Measurements from ENCODE around the gene VWCE.

VWCE gene

GRCh38 chr11:61287338-61287977, 7.7 kb downstream of the VWCE start:
- DNase-seq (ENCODE audit: low read depth in 2 of 2, low spot score in 1 of 2): no peak

GRCh38 chr11:61283613-61284012, 11.5 kb downstream of the VWCE start:
- DNase-seq (ENCODE audit: low read depth in 2 of 2, low spot score in 1 of 2): no peak

GRCh38 chr11:61281581-61282250, 13.4 kb downstream of the VWCE start:
- no peak for DNase-seq (ENCODE audit: low read depth in 2 of 2, low spot score in 1 of 2)

GRCh38 chr11:61280883-61281580, 14.1 kb downstream of the VWCE start:
- no peak for DNase-seq (ENCODE audit: low read depth in 2 of 2, low spot score in 1 of 2)

GRCh38 chr11:61279934-61280659, 15.0 kb downstream of the VWCE start:
- DNase-seq (ENCODE audit: low read depth in 2 of 2, low spot score in 1 of 2): no peak

GRCh38 chr11:61278001-61278470, 17.1 kb downstream of the VWCE start:
- DNase-seq (ENCODE audit: low read depth in 2 of 2, low spot score in 1 of 2): no peak

GRCh38 chr11:61277186-61278000, 17.7 kb downstream of the VWCE start:
- no peak for DNase-seq (ENCODE audit: low read depth in 2 of 2, low spot score in 1 of 2)

- no peak for DNase-seq (ENCODE audit: low read depth in 2 of 2, low spot score in 1 of 2)
Observed at GRCh38 chr11:61275191-61275590, 19.9 kb downstream of the VWCE start.

GRCh38 chr11:61274084-61274483, 21.0 kb downstream of the VWCE start:
- no peak for DNase-seq (ENCODE audit: low read depth in 2 of 2, low spot score in 1 of 2)

GRCh38 chr11:61273178-61274078, 21.7 kb downstream of the VWCE start:
- no peak for DNase-seq (ENCODE audit: low read depth in 2 of 2, low spot score in 1 of 2)

GRCh38 chr11:61272731-61273130, 22.4 kb downstream of the VWCE start:
- no peak for DNase-seq (ENCODE audit: low read depth in 2 of 2, low spot score in 1 of 2)

GRCh38 chr11:61270354-61271076, 24.6 kb downstream of the VWCE start:
- no peak for DNase-seq (ENCODE audit: low read depth in 2 of 2, low spot score in 1 of 2)

- DNase-seq (ENCODE audit: low read depth in 2 of 2, low spot score in 1 of 2): no peak
Observed at GRCh38 chr11:61268588-61269250, 26.4 kb downstream of the VWCE start.

- no peak for DNase-seq (ENCODE audit: low read depth in 2 of 2, low spot score in 1 of 2)
Observed at GRCh38 chr11:61267437-61267841, 27.7 kb downstream of the VWCE start.

GRCh38 chr11:61266602-61267001, 28.5 kb downstream of the VWCE start:
- DNase-seq (ENCODE audit: low read depth in 2 of 2, low spot score in 1 of 2): no peak

GRCh38 chr11:61265357-61265756, 29.8 kb downstream of the VWCE start:
- DNase-seq (ENCODE audit: low read depth in 2 of 2, low spot score in 1 of 2): no peak

- DNase-seq (ENCODE audit: low read depth in 2 of 2, low spot score in 1 of 2): no peak
Observed at GRCh38 chr11:61264795-61265194, 30.3 kb downstream of the VWCE start.

GRCh38 chr11:61264371-61264770, 30.7 kb downstream of the VWCE start:
- DNase-seq (ENCODE audit: low read depth in 2 of 2, low spot score in 1 of 2): no peak

GRCh38 chr11:61259363-61259762, 35.8 kb downstream of the VWCE start:
- DNase-seq (ENCODE audit: low read depth in 2 of 2, low spot score in 1 of 2): no peak
